GM23338 (cell line): ENCODE data around the gene RSPH1. TPM values are rescaled to one million over a fixed set of nuclear protein-coding genes. Genes with fewer than 3 reads are reported as not detected.

Experiments
- ATAC-seq: fragments of 200-7000 bp; cut with Tn5 transposase; 3 replicates; pipeline ENCODE4 v1.9.1; 2020
- DNase-seq: peaks from one replicate; pipeline ENCODE4 v3.0.0-alpha.2; 2015; ENCODE audit warnings: low spot score
- H2AFZ ChIP-seq: fragments of 200-600 bp; sonication (generic); 2 replicates; pipeline ENCODE4 v1.8.0; 2016; ENCODE audit warnings: antibody characterized with exemption, mild to moderate bottlenecking, moderate library complexity
- H3F3A ChIP-seq: fragments of 200-600 bp; sonication (generic); replicated peaks from 2 replicates; pipeline ENCODE4 v1.8.0; 2017; ENCODE audit warnings: antibody characterized with exemption, mixed run types, low read depth
- H3K27ac ChIP-seq: fragments of 200-600 bp; sonication (generic); 2 replicates; pipeline ENCODE4 v1.6.1; 2016; ENCODE audit warnings: low read depth
- H3K27me3 ChIP-seq: fragments of 200-600 bp; sonication (generic); 2 replicates; pipeline ENCODE4 v1.8.0; 2016; ENCODE audit warnings: mild to moderate bottlenecking, mixed run types, moderate library complexity; ENCODE audit not compliant: insufficient read depth
- H3K36me3 ChIP-seq: fragments of 200-600 bp; sonication (generic); 2 replicates; pipeline ENCODE4 v1.8.0; 2016; ENCODE audit warnings: mild to moderate bottlenecking; ENCODE audit not compliant: insufficient read depth
- H3K4me1 ChIP-seq: fragments of 200-600 bp; sonication (generic); 2 replicates; pipeline ENCODE4 v1.8.0; 2016; ENCODE audit warnings: mild to moderate bottlenecking, moderate library complexity; ENCODE audit not compliant: insufficient read depth
- H3K4me2 ChIP-seq: fragments of 200-600 bp; sonication (generic); 2 replicates; pipeline ENCODE4 v1.7.1; 2017; ENCODE audit warnings: mixed run types
- H3K4me3 ChIP-seq: fragments of 200-600 bp; sonication (generic); 2 replicates; pipeline ENCODE4 v1.6.1; 2016; ENCODE audit warnings: mixed run types
- H3K79me2 ChIP-seq: fragments of 200-600 bp; sonication (generic); replicated peaks from 2 replicates; pipeline ENCODE4 v1.8.0; 2017; ENCODE audit warnings: mild to moderate bottlenecking; ENCODE audit not compliant: insufficient read depth
- H3K9me2 ChIP-seq: fragments of 200-600 bp; sonication (generic); 2 replicates; pipeline ENCODE4 v1.8.0; 2017; ENCODE audit not compliant: insufficient read depth
- H4K20me1 ChIP-seq: fragments of 200-600 bp; sonication (generic); replicated peaks from 2 replicates; pipeline ENCODE4 v1.8.0; 2017; ENCODE audit warnings: mild to moderate bottlenecking; ENCODE audit not compliant: insufficient read depth
- H3K27ac Mint-ChIP-seq: 2 replicates; pipeline ENCODE4 v1.8.0; 2020; ENCODE audit warnings: inconsistent platforms, mild to moderate bottlenecking, moderate library complexity, mixed read lengths
- H3K27me3 Mint-ChIP-seq: 3 replicates; pipeline ENCODE4 v1.8.0; 2022; ENCODE audit warnings: low read depth, mild to moderate bottlenecking, moderate library complexity, mixed read lengths, inconsistent platforms; ENCODE audit not compliant: insufficient read depth, poor library complexity
- H3K36me3 Mint-ChIP-seq: 3 replicates; pipeline ENCODE4 v1.8.0; 2021; ENCODE audit warnings: low read depth, mild to moderate bottlenecking, inconsistent platforms, moderate library complexity, mixed read lengths
- H3K4me1 Mint-ChIP-seq: 3 replicates; pipeline ENCODE4 v1.8.0; 2020; ENCODE audit warnings: mild to moderate bottlenecking, inconsistent platforms, mixed read lengths
- H3K4me3 Mint-ChIP-seq: 3 replicates; pipeline ENCODE4 v1.8.0; 2021; ENCODE audit warnings: moderate library complexity, mild to moderate bottlenecking, inconsistent platforms, mixed read lengths
- H3K9me3 Mint-ChIP-seq: 3 replicates; pipeline ENCODE4 v1.8.0; 2020; ENCODE audit warnings: moderate library complexity, mild to moderate bottlenecking, inconsistent platforms, mixed read lengths
- CREB1 ChIP-seq: fragments of 250-450 bp; sonication (Bioruptor Pico); IDR thresholded peaks from 2 replicates; pipeline ENCODE4 v1.5.0; 2020; ENCODE audit warnings: low read depth, mild to moderate bottlenecking, moderate library complexity
- EZH2 ChIP-seq: fragments of 200-600 bp; sonication (generic); IDR thresholded peaks from one replicate; pipeline ENCODE4 v1.8.0; 2017; ENCODE audit warnings: antibody characterized with exemption, mild to moderate bottlenecking, low read depth; ENCODE audit not compliant: unreplicated experiment
- EZH2phosphoT487 ChIP-seq: fragments of 200-600 bp; sonication (generic); IDR thresholded peaks from one replicate; pipeline ENCODE4 v1.8.1; 2018; ENCODE audit warnings: antibody characterized with exemption; ENCODE audit not compliant: unreplicated experiment
- JUNB ChIP-seq: IDR thresholded peaks from one replicate; pipeline ENCODE4 v1.6.1; 2016; ENCODE audit warnings: antibody characterized with exemption; ENCODE audit not compliant: unreplicated experiment
- POLR2AphosphoS5 ChIP-seq: IDR thresholded peaks from 2 replicates; pipeline ENCODE4 v1.6.1; 2016; ENCODE audit warnings: antibody characterized with exemption, low read depth
- STAT1 ChIP-seq: IDR thresholded peaks from one replicate; pipeline ENCODE4 v1.6.1; 2016; ENCODE audit warnings: antibody characterized with exemption; ENCODE audit not compliant: unreplicated experiment
- ZNF331 ChIP-seq: fragments of 250-450 bp; sonication (Bioruptor Pico); IDR thresholded peaks from 2 replicates; pipeline ENCODE4 v1.5.0; 2020; ENCODE audit warnings: low read depth, mild to moderate bottlenecking, moderate library complexity
- long read RNA-seq: library from polyadenylated mRNA; unstranded; transcript quantifications from one replicate; pipeline ENCODE4 v2.0.0, GENCODE V29; 2020; ENCODE audit not compliant: unreplicated experiment
- polyA plus RNA-seq: library from polyadenylated mRNA; unstranded; fragments of >200 nt; fragmentation: Nextera tagmentation; extraction: Ambion mirVana; gene quantifications from 2 replicates; pipeline ENCODE4 v1.2.1, GENCODE V29; 2016
- total RNA-seq: library from RNA; depleted of rRNA; stranded (reverse); fragments of >200 nt; shearing (Covaris generic); gene quantifications from 2 replicates; pipeline ENCODE4 v1.2.3, GENCODE V29; 2014; rRNA removed
- TF ChIP-seq, protein P1 (sequence below), 2 experiments: fragments of 200-600 bp in 1 of 2; sonication (generic) in 1 of 2; conservative IDR thresholded peaks; 2 replicates each; pipeline versions ENCODE4 v1.5.1 to v1.6.1; 2016 to 2017; ENCODE audit warnings: antibody characterized with exemption in 2 of 2, low read depth in 2 of 2, mild to moderate bottlenecking in 2 of 2, moderate library complexity in 1 of 2
- TF ChIP-seq, protein P2 (sequence below): IDR thresholded peaks from one replicate; pipeline ENCODE4 v1.6.1; 2018; ENCODE audit warnings: antibody characterized with exemption; ENCODE audit not compliant: unreplicated experiment

The RSPH1 gene
- 0.12 TPM in 1 of 2 replicates, not detected in the other for total RNA-seq
- 0.23 and 1.4 TPM in 2 replicates for polyA plus RNA-seq
- long read RNA-seq, result 0 reads

DNA sequence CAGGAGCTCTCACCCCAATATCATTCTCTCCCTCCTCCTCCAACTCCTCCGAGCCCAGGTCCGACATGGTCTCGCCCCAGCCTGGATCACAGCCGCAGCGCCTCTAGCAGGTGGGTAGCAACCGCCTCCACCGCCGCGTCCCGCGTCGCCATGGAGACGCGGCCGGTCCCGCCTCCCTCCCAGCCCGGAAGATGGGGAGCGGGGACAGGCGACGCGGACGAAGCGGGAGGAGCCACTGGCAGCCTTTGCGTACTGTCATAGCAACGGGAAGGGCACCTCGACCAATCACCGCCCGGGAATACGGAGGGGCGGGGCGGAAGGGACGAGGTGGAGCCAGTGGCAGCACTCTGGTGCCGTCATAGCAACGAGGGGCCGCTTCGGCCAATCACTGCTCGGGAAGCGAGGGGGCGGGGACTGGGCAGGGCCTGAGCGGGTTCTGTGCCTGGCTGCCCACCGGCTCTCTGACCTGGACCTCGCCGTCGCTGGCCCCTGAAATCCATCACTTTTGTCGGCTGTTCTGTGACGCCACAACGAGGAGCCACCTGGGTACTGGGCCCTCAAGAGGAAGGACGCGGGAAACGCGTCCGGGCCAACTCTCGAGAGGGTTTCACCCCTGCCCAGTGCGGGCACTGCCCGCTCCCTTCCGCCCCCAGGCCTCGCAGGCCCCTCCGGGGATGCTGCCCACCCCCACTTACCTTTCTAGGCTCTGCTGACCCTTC, at the start of gene RSPH1:
RSPH1 (minus strand) TSS at position 105 of the 719 bp plus-strand sequence; CDS start at position 67, 38 bp downstream.
- Histone ChIP-seq H2AFZ (peak within 1 kb of the TSS; percentile 95), H3K4me1 (peaks cover 7% of the 10 kb centered on the region; the same call in 1 of the 2 replicates), H3K27ac (peak within 1 kb of the TSS; percentile 97), H3K79me2 (no peaks in the 10 kb centered on the region), H3K9me2 (no peaks in the 10 kb centered on the region), H3K4me2 (peak within 1 kb of the TSS; percentile 95), H3K27me3 (no peaks in the 10 kb centered on the region), H3F3A (0 out of 2 replicates have a peak, but pooled peaks cover 6% of the 10 kb centered on the region), H4K20me1 (no peaks in the 10 kb centered on the region), H3K36me3 (no peaks in the 10 kb centered on the region), H3K4me3 (peak within 1 kb of the TSS; percentile 94)
- H3K4me1 Mint-ChIP-seq, result peaks cover 23% of the 10 kb centered on the region; the same call in 2 of the 3 replicates
- H3K9me3 Mint-ChIP-seq, result no peaks in the 10 kb centered on the region; the same call in 2 of the 3 replicates
- peak within 1 kb of the TSS; percentile 96 for H3K27ac Mint-ChIP-seq
- peak; percentile 93 for ATAC-seq
- peak within 1 kb of the TSS; percentile 84 for H3K4me3 Mint-ChIP-seq
- DNase-seq, result peak; percentile 99
- no peaks in the 10 kb centered on the region for H3K36me3 Mint-ChIP-seq
- H3K27me3 Mint-ChIP-seq, result peaks cover 7% of the 10 kb centered on the region
- TF ChIP-seq POLR2AphosphoS5 (peak; percentile 60; the same call in 1 of the 2 replicates), EZH2 (no peak), CREB1 (CRISPR knock-in tag) (peak; percentile 86)
- TF ChIP-seq, protein P1, sequence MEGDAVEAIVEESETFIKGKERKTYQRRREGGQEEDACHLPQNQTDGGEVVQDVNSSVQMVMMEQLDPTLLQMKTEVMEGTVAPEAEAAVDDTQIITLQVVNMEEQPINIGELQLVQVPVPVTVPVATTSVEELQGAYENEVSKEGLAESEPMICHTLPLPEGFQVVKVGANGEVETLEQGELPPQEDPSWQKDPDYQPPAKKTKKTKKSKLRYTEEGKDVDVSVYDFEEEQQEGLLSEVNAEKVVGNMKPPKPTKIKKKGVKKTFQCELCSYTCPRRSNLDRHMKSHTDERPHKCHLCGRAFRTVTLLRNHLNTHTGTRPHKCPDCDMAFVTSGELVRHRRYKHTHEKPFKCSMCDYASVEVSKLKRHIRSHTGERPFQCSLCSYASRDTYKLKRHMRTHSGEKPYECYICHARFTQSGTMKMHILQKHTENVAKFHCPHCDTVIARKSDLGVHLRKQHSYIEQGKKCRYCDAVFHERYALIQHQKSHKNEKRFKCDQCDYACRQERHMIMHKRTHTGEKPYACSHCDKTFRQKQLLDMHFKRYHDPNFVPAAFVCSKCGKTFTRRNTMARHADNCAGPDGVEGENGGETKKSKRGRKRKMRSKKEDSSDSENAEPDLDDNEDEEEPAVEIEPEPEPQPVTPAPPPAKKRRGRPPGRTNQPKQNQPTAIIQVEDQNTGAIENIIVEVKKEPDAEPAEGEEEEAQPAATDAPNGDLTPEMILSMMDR (conservative IDR thresholded peaks at IDR 0.05; ENCODE audit: low read depth in 2 of 2), result peak in 1 of 2 experiments; percentile 23; a peak in 1 of 4 replicates

DNA sequence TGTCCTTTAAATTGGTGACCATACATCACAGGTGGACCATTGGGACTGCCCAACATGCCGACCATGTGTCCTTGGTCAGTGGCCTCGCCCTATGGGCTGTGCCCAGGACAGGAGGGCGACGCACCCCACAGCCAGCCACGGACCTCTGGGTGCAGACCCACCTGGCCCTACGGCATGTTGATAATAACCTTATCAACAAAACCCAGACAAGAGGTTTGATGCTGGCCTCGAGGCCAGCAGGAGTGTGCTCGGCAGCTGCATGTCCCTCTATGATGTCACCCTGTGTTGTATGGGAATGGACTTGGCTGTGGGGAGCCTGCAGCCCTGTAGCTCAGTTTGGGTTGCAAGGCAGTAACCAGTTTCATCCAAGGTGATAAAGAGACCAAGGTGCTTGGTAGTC, 49.7 kb upstream of the RSPH1 start:
- Histone ChIP-seq H3K36me3 (peaks cover 3% of the 10 kb centered on the region), H2AFZ (no peak overlapping the region), H3K4me2 (no peak overlapping the region), H3K79me2 (no peaks in the 10 kb centered on the region), H3K9me2 (no peaks in the 10 kb centered on the region), H3K27me3 (no peaks in the 10 kb centered on the region), H3K4me1 (peaks cover 10% of the 10 kb centered on the region; the same call in 1 of the 2 replicates), H3F3A (no peaks in the 10 kb centered on the region), H3K4me3 (no peak overlapping the region), H4K20me1 (no peaks in the 10 kb centered on the region), H3K27ac (no peak overlapping the region)
- H3K4me1 Mint-ChIP-seq, result peaks cover 24% of the 10 kb centered on the region
- H3K4me3 Mint-ChIP-seq, result no peak overlapping the region
- no peak for DNase-seq
- H3K9me3 Mint-ChIP-seq, result no peaks in the 10 kb centered on the region
- H3K27me3 Mint-ChIP-seq, result peaks cover 3% of the 10 kb centered on the region
- H3K36me3 Mint-ChIP-seq, result peaks cover 68% of the 10 kb centered on the region
- ATAC-seq, result no peak
- no peak overlapping the region for H3K27ac Mint-ChIP-seq
- TF ChIP-seq, protein P2, sequence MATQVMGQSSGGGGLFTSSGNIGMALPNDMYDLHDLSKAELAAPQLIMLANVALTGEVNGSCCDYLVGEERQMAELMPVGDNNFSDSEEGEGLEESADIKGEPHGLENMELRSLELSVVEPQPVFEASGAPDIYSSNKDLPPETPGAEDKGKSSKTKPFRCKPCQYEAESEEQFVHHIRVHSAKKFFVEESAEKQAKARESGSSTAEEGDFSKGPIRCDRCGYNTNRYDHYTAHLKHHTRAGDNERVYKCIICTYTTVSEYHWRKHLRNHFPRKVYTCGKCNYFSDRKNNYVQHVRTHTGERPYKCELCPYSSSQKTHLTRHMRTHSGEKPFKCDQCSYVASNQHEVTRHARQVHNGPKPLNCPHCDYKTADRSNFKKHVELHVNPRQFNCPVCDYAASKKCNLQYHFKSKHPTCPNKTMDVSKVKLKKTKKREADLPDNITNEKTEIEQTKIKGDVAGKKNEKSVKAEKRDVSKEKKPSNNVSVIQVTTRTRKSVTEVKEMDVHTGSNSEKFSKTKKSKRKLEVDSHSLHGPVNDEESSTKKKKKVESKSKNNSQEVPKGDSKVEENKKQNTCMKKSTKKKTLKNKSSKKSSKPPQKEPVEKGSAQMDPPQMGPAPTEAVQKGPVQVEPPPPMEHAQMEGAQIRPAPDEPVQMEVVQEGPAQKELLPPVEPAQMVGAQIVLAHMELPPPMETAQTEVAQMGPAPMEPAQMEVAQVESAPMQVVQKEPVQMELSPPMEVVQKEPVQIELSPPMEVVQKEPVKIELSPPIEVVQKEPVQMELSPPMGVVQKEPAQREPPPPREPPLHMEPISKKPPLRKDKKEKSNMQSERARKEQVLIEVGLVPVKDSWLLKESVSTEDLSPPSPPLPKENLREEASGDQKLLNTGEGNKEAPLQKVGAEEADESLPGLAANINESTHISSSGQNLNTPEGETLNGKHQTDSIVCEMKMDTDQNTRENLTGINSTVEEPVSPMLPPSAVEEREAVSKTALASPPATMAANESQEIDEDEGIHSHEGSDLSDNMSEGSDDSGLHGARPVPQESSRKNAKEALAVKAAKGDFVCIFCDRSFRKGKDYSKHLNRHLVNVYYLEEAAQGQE, result no peak
- TF ChIP-seq, protein P1 (conservative IDR thresholded peaks at IDR 0.05; ENCODE audit: low read depth in 2 of 2), result no peak
- TF ChIP-seq EZH2 (no peak), JUNB (no peak), STAT1 (no peak), ZNF331 (CRISPR knock-in tag) (no peak), EZH2phosphoT487 (no peak)
